Stimulated activated CD4-positive, alpha-beta T cell treated with anti-CD3 and anti-CD28 coated beads, Interleukin-15, amount 100 ng/mL, for 48 hours (primary cell): ENCODE data around the gene NECTIN2.
"Not testable (repeated sequence)": the region's sequence is repeated elsewhere in the genome, so short reads cannot be mapped to it uniquely, and the experiment has no call there.

Source experiments
- DNase-seq, 2 donors: peaks; one replicate each; pipeline ENCODE4 v3.0.0-alpha.2; 2020; ENCODE audit warnings: low read depth in 2 of 2

NECTIN2 gene

DNA sequence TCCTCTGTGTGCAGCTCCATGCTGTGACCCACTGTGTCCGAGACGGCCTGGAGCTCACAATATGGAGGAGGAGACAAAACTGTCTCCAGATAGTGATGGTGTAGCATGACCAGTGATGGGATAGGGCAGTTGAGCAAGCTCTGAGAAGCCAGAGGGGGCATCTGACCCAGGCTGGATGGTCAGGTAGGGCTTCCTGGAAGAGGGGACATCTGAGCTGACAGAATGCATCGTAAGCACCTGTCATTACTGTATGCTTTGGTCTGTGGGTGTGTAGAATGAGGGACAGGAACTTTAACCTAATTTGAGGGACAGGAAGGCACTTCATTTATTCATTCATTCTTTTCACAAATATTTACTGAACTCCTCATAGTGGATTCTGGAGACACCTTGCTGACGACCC, 38.5 kb downstream of the NECTIN2 start:
- no peak for DNase-seq

GRCh38 chr19:44886141-44886540, 40.0 kb downstream of the NECTIN2 start:
- DNase-seq = no peak

DNA sequence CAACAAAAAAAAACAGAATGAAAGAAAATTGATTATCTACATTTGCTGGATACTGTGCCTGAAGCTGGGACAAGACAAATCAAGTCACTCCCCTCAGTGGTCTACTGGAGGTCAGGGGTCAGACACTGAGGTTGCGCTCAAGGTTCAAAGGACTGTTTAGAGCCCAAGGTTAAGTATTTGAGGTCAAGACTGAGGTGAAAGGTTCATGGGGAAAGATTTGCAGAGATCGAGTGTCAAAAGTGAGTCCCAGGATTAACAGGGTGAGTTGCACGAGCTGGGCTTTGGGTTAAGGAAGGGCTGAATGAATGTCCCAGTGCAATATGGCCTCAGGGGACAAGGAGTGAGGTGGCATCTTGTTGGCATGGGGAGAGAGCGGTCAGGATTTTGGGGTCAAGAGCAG, 41.6 kb downstream of the NECTIN2 start:
- DNase-seq = no peak

- DNase-seq = not testable (repeated sequence)
These were observed 42.2 kb downstream of the NECTIN2 start for GRCh38 chr19:44888335-44888734.

- no peak for DNase-seq
These were observed 43.8 kb downstream of the NECTIN2 start for GRCh38 chr19:44889830-44890365.

DNA sequence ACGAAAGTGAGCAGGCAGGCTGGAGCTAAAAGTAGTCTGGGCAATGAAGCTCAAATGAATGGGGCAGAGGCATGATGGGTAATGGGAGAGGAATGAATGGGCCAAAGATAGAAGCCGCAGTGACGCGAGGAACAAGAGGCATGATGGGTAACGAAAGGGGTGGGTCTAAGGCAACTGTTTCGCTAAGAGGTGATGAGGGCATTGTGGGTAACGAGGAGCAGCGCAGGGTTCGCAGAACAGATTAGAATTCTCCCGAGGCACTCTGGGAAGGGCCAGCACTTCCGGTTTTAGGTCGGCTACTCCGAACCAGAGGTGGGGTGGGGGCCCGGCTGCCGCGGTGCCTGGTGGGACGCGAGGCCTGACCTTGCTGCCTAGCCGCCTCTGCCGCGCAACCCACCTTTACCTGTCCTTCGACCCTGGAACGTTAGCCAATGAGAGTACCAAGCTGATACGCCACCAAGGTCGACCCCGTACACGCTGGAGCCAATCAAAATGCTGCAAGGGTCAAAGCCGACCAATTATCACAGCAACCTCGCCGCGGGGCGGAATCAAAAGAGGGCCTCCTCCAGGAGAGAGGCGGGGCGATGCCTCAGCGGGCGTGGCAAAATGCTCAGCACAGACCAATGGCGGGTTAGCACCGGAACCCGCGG, 44.4 kb downstream of the NECTIN2 start:
- DNase-seq = peak in 1 of 2 donors; percentile 100

- DNase-seq = peak in 1 of 2 donors; percentile 100
These were observed 45.2 kb downstream of the NECTIN2 start, which contains the start of gene TOMM40 for GRCh38 chr19:44891016-44891882. TOMM40 (plus strand) TSS chr19:44891254; CDS start chr19:44891416, 162 bp downstream.

- no peak for DNase-seq
These were observed 46.8 kb downstream of the NECTIN2 start for GRCh38 chr19:44892932-44893331.

DNA sequence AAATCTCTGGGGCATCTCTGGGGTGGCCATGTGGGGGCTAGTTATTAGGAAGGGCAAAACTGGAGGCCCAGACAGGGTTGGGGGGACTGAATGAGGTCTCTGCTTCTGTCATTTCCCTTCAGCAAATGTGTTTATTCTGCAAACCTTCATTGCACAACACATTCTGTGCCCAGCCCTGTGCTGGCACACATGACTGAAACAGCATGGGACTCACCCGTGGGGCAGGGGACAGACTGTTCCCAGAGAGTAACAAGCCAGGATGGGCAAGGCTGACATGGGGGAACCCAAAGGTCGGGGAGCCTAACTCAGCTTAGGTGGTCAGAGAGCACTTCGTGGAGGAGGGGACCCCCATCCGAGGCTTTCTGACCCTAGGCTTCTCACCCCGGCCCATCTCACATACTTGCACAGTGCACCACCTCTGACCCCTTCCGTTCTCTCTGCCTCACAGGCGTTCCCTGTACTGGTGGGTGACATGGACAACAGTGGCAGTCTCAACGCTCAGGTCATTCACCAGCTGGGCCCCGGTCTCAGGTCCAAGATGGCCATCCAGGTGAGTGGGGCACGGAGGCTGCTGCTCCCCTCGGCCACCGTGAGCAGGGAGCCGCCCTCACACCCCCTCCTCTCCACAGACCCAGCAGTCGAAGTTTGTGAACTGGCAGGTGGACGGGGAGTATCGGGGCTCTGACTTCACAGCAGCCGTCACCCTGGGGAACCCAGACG, 47.4 kb downstream of the NECTIN2 start:
- DNase-seq = no peak

DNA sequence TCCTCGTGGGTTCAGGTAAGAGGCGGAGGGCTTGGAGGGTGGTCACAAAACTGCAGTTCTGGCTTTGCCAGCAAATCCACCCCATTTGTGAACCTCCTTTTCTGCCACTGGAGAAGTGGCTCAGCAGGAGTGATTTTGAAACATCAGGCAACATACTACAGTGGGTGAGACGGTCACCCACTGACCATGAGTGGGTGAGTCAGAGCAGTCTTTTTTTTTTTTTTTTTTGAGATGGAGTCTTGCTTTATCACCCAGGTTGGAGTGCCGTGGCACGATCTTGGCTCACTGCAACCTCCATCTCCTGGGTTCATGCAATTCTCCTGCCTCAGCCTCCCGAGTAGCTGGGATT, 47.9 kb downstream of the NECTIN2 start:
- DNase-seq = no peak

DNA sequence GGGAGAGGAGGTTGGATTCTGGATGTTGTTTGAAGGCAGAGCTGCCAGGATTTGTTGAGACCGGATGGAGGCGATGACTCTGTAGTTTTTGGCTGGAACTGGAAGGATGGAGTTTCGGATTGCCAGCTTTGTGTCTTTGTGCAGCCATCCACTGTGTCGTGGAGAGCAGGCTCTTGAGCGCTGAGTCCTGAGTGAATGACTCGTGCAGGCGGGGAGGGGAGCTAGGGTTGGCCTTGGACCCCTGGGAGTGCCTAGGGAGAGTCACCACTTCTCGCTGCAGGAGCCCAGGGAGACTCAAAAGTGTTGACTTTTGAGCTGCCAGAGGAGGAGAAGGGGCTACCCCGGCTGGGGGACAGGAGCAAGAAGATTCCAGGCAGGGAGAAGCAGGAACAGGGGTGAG, 48.8 kb downstream of the NECTIN2 start:
- DNase-seq = no peak

GRCh38 chr19:44897835-44898234, 51.7 kb downstream of the NECTIN2 start:
- no peak for DNase-seq

DNA sequence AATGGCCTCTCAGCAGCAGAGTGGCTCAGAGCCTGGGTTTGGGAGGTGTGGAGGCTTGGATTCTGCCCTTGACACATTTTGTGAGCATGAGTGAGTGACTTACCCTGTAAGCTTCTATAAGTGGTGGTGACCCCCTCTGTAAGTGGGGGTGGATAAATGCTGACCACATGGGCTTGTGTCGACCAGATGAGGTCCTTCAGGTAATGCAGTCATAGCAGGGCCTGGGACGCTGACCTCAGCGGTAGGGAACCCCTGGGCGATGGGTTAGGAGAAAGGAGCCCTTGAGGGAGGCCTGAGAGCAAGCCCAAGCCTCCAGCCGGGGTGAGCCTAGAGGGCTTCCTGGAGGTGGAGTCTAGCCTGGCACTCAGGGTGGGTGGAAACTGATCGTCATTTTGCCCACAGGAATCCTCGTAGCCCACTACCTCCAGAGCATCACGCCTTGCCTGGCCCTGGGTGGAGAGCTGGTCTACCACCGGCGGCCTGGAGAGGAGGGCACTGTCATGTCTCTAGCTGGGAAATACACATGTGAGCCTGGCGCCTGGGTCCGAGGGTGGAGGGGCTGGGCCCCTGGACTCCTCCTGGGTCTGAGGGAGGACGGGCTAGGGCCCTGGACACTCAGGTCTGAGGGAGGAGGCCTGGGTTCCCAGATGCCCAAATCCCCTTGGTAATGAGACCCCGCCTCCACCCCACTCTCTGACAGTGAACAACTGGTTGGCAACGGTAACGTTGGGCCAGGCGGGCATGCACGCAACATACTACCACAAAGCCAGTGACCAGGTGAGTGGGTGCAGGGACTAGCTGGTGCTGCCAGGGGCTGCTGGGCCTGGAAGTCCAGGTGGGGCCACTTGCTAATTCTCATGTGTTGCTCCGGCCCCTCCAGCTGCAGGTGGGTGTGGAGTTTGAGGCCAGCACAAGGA, 54.5 kb downstream of the NECTIN2 start:
- no peak for DNase-seq

DNA sequence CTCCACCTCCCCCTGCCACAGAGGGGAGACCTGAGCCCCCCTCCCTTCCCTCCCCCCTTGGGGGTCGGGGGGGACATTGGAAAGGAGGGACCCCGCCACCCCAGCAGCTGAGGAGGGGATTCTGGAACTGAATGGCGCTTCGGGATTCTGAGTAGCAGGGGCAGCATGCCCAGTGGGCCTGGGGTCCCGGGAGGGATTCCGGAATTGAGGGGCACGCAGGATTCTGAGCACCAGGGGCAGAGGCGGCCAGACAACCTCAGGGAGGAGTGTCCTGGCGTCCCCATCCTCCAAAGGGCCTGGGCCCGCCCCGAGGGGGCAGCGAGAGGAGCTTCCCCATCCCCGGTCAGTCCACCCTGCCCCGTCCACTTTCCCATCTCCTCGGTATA, 57.1 kb downstream of the NECTIN2 start:
- DNase-seq = no peak

DNA sequence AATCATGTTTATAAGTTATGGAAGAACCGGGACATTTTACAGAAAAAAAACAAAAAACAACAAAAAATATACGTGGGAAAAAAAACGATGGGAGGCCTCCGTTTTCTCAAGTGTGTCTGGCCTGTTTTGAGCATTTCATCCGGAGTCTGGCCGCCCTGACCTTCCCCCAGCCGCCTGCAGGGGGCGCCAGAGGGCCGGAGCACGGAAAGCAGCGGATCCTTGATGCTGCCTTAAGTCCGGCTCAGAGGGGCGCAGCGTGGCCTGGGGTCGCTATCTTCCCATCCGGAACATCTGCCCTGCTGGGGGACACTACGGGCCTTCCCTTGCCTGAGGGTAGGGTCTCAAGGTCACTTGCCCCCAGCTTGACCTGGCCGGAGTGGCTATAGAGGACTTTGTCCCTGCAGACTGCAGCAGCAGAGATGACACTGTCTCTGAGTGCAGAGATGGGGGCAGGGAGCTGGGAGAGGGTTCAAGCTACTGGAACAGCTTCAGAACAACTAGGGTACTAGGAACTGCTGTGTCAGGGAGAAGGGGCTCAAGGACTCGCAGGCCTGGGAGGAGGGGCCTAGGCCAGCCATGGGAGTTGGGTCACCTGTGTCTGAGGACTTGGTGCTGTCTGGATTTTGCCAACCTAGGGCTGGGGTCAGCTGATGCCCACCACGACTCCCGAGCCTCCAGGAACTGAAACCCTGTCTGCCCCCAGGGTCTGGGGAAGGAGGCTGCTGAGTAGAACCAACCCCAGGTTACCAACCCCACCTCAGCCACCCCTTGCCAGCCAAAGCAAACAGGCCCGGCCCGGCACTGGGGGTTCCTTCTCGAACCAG, 57.7 kb downstream of the NECTIN2 start:
- DNase-seq = peak; percentile 49 to 67

- no peak for DNase-seq
These were observed 58.4 kb downstream of the NECTIN2 start for GRCh38 chr19:44904426-44904994.

DNA sequence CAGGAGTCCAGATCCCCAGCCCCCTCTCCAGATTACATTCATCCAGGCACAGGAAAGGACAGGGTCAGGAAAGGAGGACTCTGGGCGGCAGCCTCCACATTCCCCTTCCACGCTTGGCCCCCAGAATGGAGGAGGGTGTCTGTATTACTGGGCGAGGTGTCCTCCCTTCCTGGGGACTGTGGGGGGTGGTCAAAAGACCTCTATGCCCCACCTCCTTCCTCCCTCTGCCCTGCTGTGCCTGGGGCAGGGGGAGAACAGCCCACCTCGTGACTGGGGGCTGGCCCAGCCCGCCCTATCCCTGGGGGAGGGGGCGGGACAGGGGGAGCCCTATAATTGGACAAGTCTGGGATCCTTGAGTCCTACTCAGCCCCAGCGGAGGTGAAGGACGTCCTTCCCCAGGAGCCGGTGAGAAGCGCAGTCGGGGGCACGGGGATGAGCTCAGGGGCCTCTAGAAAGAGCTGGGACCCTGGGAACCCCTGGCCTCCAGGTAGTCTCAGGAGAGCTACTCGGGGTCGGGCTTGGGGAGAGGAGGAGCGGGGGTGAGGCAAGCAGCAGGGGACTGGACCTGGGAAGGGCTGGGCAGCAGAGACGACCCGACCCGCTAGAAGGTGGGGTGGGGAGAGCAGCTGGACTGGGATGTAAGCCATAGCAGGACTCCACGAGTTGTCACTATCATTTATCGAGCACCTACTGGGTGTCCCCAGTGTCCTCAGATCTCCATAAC, 59.5 kb downstream of the NECTIN2 start, which contains the start of gene APOE:
Gene APOE (plus strand): TSS at position 360 of the 724 bp plus-strand sequence. CDS start 829 bp downstream, outside the sequence.
- no peak for DNase-seq

DNA sequence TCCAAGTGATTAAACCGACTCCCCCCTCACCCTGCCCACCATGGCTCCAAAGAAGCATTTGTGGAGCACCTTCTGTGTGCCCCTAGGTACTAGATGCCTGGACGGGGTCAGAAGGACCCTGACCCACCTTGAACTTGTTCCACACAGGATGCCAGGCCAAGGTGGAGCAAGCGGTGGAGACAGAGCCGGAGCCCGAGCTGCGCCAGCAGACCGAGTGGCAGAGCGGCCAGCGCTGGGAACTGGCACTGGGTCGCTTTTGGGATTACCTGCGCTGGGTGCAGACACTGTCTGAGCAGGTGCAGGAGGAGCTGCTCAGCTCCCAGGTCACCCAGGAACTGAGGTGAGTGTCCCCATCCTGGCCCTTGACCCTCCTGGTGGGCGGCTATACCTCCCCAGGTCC, 61.5 kb downstream of the NECTIN2 start:
- no peak for DNase-seq
